Measurements from ENCODE around the gene NFATC4. TPM values are rescaled to one million over a fixed set of nuclear protein-coding genes. Genes with fewer than 3 reads are reported as not detected.

Gene NFATC4
- total RNA-seq, 1 donor from 2014 or later: 11.4 TPM

DNA sequence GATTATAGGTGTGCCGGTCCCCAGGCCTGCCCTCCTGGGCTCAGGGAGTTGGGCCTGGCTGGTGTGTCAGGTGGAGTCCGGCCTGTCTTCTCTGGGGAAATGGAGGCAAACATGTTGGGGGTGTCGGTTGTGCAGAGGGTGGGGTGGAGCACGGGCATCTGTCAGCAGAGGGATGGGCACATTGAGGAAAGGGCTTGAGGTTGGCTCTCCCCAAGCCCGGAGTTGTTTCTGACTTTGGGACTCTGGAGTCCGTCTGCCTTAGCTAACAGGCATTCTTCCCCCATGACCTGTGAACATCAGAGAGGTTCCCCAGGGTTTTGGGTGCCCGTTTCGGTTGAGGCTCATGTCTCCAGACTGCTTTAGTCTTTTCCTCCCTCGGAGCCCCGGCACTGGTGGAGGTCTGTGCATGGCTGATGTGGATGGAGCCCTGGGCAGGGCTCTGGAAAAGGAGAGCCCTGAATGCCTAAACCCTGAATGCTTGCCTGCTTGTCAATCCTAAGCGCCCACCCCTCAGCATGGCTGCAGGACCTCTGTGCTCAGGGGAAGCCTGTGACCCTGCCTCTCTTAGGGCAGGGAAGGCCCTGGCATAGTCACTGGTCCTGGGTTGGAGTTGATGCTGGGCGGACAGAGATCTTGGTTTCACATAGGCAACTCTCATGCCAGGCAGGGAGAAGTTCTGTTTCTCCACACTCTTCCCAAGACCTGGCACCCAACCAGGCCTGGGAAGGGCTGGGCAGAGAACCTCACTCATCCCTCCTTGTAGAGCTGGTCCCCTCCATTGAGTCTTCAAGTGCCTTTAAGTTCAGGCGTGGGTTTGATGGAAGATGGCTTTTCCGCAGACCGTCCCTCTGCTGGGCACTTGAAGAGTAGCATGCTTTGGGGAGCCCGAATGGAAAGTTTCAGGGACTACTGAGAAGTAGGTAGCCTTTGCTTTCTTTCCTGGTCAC, 43.7 kb downstream of the NFATC4 start:
- Mint-ChIP-seq H3K4me1 (ENCODE audit: low read depth, unreplicated experiment) (peaks cover 2% of the 10 kb centered on the region), H3K27me3 (ENCODE audit: unreplicated experiment) (no peaks in the 10 kb centered on the region), H3K4me3 (ENCODE audit: unreplicated experiment) (no peak overlapping the region), H3K36me3 (ENCODE audit: unreplicated experiment) (no peaks in the 10 kb centered on the region), H3K9me3 (ENCODE audit: unreplicated experiment) (peaks cover 6% of the 10 kb centered on the region), H3K27ac (ENCODE audit: unreplicated experiment) (no peak overlapping the region)
- TF ChIP-seq, protein P1, sequence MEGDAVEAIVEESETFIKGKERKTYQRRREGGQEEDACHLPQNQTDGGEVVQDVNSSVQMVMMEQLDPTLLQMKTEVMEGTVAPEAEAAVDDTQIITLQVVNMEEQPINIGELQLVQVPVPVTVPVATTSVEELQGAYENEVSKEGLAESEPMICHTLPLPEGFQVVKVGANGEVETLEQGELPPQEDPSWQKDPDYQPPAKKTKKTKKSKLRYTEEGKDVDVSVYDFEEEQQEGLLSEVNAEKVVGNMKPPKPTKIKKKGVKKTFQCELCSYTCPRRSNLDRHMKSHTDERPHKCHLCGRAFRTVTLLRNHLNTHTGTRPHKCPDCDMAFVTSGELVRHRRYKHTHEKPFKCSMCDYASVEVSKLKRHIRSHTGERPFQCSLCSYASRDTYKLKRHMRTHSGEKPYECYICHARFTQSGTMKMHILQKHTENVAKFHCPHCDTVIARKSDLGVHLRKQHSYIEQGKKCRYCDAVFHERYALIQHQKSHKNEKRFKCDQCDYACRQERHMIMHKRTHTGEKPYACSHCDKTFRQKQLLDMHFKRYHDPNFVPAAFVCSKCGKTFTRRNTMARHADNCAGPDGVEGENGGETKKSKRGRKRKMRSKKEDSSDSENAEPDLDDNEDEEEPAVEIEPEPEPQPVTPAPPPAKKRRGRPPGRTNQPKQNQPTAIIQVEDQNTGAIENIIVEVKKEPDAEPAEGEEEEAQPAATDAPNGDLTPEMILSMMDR (IDR thresholded peaks at IDR 0.05; ENCODE audit: partially characterized antibody, unreplicated experiment): peak; percentile 69
- peak; percentile 51 for DNase-seq

DNA sequence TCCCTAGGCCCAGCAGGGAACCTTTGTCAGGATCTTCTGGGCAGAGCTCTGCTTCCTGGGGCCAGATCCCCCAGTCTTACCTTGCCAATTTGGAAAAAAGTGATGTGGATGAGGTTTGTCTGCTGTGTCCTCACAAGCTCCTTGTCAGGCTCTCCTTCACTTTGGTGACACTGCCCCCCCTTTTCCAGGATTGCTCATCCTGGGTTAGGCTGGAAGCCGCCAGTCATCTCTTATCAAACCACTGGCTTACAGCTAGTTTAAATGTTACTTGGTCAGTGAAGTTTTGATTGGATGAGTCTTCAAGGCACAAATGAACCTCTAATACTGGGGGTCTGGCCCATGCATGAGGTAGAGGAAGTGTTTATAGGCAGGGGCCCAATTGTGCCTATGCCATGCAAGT, 46.1 kb downstream of the NFATC4 start:
- Mint-ChIP-seq H3K36me3 (ENCODE audit: unreplicated experiment) (no peaks in the 10 kb centered on the region), H3K27me3 (ENCODE audit: unreplicated experiment) (peaks cover 6% of the 10 kb centered on the region), H3K9me3 (ENCODE audit: unreplicated experiment) (peaks cover 7% of the 10 kb centered on the region), H3K4me1 (ENCODE audit: low read depth, unreplicated experiment) (no peaks in the 10 kb centered on the region), H3K27ac (ENCODE audit: unreplicated experiment) (no peak overlapping the region), H3K4me3 (ENCODE audit: unreplicated experiment) (no peak overlapping the region)
- no peak for DNase-seq
- TF ChIP-seq, protein P1 (IDR thresholded peaks at IDR 0.05; ENCODE audit: partially characterized antibody, unreplicated experiment): no peak

DNA sequence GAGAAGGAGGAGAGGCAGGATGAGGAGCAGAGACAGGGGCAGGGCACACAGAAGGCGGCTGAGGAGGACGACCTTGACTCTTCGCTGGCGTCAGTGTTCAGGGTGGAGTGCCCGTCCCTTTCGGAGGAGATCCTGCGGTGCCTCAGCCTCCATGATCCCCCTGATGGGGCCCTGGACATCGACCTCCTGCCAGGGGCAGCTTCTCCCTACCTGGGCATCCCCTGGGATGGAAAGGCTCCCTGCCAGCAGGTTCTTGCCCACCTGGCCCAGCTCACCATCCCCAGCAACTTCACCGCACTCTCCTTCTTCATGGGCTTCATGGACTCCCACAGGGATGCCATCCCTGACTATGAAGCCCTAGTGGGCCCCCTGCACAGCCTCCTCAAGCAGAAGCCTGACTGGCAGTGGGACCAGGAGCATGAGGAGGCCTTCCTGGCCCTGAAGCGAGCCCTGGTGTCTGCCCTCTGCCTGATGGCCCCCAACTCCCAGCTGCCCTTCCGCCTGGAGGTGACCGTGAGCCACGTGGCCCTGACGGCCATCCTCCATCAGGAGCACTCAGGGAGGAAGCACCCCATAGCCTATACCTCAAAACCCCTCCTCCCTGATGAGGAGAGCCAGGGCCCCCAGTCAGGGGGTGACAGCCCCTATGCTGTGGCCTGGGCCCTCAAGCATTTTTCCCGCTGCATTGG, 46.9 kb downstream of the NFATC4 start:
- H3K27me3 Mint-ChIP-seq (ENCODE audit: unreplicated experiment): peaks cover 6% of the 10 kb centered on the region
- H3K9me3 Mint-ChIP-seq (ENCODE audit: unreplicated experiment): peaks cover 7% of the 10 kb centered on the region
- no peak overlapping the region for H3K27ac Mint-ChIP-seq (ENCODE audit: unreplicated experiment)
- no peak overlapping the region for H3K4me3 Mint-ChIP-seq (ENCODE audit: unreplicated experiment)
- no peak for DNase-seq
- TF ChIP-seq, protein P1 (IDR thresholded peaks at IDR 0.05; ENCODE audit: partially characterized antibody, unreplicated experiment): no peak
- no peaks in the 10 kb centered on the region for H3K36me3 Mint-ChIP-seq (ENCODE audit: unreplicated experiment)
- H3K4me1 Mint-ChIP-seq (ENCODE audit: low read depth, unreplicated experiment): no peaks in the 10 kb centered on the region

DNA sequence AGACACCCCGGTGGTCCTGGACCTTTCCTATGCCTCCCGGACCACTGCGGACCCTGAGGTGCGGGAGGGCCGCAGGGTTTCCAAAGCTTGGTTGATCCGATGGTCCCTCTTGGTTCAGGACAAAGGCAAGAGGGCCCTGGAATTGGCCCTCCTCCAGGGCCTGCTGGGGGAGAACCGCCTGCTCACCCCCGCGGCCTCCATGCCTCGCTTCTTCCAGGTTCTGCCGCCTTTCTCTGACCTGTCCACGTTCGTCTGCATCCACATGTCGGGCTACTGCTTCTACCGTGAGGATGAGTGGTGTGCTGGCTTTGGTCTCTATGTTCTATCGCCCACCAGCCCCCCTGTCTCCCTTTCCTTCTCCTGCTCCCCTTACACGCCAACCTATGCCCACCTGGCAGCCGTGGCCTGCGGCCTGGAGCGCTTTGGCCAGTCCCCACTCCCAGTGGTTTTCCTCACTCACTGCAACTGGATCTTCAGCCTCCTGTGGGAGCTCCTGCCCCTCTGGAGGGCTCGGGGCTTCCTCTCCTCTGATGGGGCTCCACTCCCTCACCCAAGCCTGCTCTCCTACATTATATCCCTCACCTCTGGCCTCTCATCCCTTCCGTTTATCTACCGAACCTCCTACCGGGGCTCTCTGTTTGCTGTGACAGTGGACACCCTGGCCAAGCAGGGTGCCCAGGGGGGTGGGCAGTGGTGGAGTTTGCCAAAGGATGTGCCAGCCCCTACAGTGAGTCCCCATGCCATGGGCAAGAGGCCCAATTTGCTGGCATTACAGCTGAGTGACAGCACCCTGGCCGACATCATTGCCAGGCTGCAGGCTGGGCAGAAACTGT, 47.7 kb downstream of the NFATC4 start:
- H3K4me3 Mint-ChIP-seq (ENCODE audit: unreplicated experiment): no peak overlapping the region
- H3K27ac Mint-ChIP-seq (ENCODE audit: unreplicated experiment): no peak overlapping the region

More for the DNA sequence above, 47.7 kb downstream of the NFATC4 start:
- TF ChIP-seq, protein P1 (IDR thresholded peaks at IDR 0.05; ENCODE audit: partially characterized antibody, unreplicated experiment): no peak
- Mint-ChIP-seq H3K9me3 (ENCODE audit: unreplicated experiment) (peaks cover 7% of the 10 kb centered on the region), H3K27me3 (ENCODE audit: unreplicated experiment) (peaks cover 6% of the 10 kb centered on the region), H3K36me3 (ENCODE audit: unreplicated experiment) (no peaks in the 10 kb centered on the region), H3K4me1 (ENCODE audit: low read depth, unreplicated experiment) (no peaks in the 10 kb centered on the region)
- DNase-seq: no peak

Measured in glutamatergic neuron (in vitro differentiated cells).